K562 (cell line): ENCODE measurements around the gene CSDE1. TPM values are rescaled to one million over a fixed set of nuclear protein-coding genes. Genes with fewer than 3 reads are reported as not detected.
A peak's percentile ranks its signal among the peaks of the same experiment; 100 is the strongest.

ENCODE experiments used
- ATAC-seq: fragments of 200-7000 bp; cut with Tn5 transposase; 3 replicates; pipeline ENCODE4 v1.9.1; 2020; ENCODE audit warnings: moderate library complexity
- BruUV-seq: library from RNA; stranded (reverse); fragments of 400-500 nt; replicated peaks from 2 replicates; lab custom pipeline; 2021; lab: Mats Ljungman, UMichigan
- CTCF ChIA-PET: fragments of 300-600 bp; formaldehyde crosslinking; extraction: SDS; loops from one replicate; lab custom pipeline; 2021; ENCODE audit warnings: low intra/inter-chr PET ratio; lab: Yijun Ruan, JAX
- POLR2A ChIA-PET: fragments of 300-600, 350-650 bp; sonication (Branson Sonifier 250); formaldehyde crosslinking; extraction: SDS; loops from one replicate; lab custom pipeline; 2021; ENCODE audit warnings: antibody characterized with exemption, inconsistent platforms; lab: Yijun Ruan, JAX
- DNase-seq, 4 experiments: peaks; one replicate each; pipeline versions ENCODE4 v3.0.0 to v3.0.0-alpha.2; 2011 to 2018; ENCODE audit warnings: low spot score in 3 of 4, mixed read lengths in 3 of 4; ENCODE audit errors: extremely low read depth in 1 of 4
- FAIRE-seq: peaks from 2 replicates; lab custom pipeline; 2011; peaks lifted over from hg19 to GRCh38; lab: Jason Lieb, UNC
- H2AFZ ChIP-seq: 2 replicates; pipeline ENCODE4 v1.6.0; 2011; ENCODE audit warnings: low read depth, low read length, control low read depth, inconsistent platforms
- H3K27ac ChIP-seq: fragments of 200-600 bp; 3 replicates; pipeline ENCODE4 v1.8.0; 2011; ENCODE audit warnings: low read depth, mild to moderate bottlenecking, control low read depth, inconsistent platforms, low read length, moderate library complexity, mixed read lengths; ENCODE audit errors: extremely low read depth
- H3K27me3 ChIP-seq, 2 experiments: fragments of 300-600 bp in 1 of 2; 2 replicates in 1 of 2; 3 replicates in 1 of 2; pipeline versions ENCODE4 v1.6.0 to v1.8.0; 2011; ENCODE audit warnings: inconsistent platforms in 2 of 2, low read length in 2 of 2, mild to moderate bottlenecking in 1 of 2, mixed read lengths in 1 of 2, moderate library complexity in 1 of 2; ENCODE audit not compliant: control insufficient read depth in 2 of 2, insufficient read depth in 2 of 2
- H3K36me3 ChIP-seq: fragments of 300-600 bp; 3 replicates; pipeline ENCODE4 v1.8.0; 2011; ENCODE audit warnings: mild to moderate bottlenecking, low read length, inconsistent platforms; ENCODE audit not compliant: control insufficient read depth, insufficient read depth
- H3K4me1 ChIP-seq, 2 experiments: fragments of 200-600 bp in 1 of 2; replicated peaks in 1 of 2; 2 replicates in 1 of 2; 3 replicates in 1 of 2; pipeline versions ENCODE4 v1.5.1 to v1.8.0; 2011; ENCODE audit warnings: inconsistent platforms in 2 of 2, low read length in 2 of 2, mild to moderate bottlenecking in 1 of 2, mixed read lengths in 1 of 2, moderate library complexity in 1 of 2; ENCODE audit not compliant: control insufficient read depth in 2 of 2, insufficient read depth in 2 of 2
- H3K4me2 ChIP-seq: 2 replicates; pipeline ENCODE4 v1.6.1; 2011; ENCODE audit warnings: low read length, control low read depth, inconsistent platforms, mixed read lengths; ENCODE audit not compliant: insufficient read depth
- H3K4me3 ChIP-seq: fragments of 200-600 bp; sonication (generic), shearing (Covaris generic); 2 replicates; pipeline ENCODE4 v1.5.1; 2016; ENCODE audit warnings: control low read depth, inconsistent platforms
- H3K79me2 ChIP-seq: fragments of 200-600 bp; 3 replicates; pipeline ENCODE4 v1.8.0; 2011; ENCODE audit warnings: low read length, inconsistent platforms; ENCODE audit not compliant: control insufficient read depth, insufficient read depth
- H3K9ac ChIP-seq, 2 experiments: 2 replicates each; pipeline versions ENCODE4 v1.6.0 to v1.6.1; 2011; ENCODE audit warnings: low read depth in 2 of 2, low read length in 2 of 2, control low read depth in 1 of 2, inconsistent platforms in 1 of 2, mild to moderate bottlenecking in 1 of 2, mixed read lengths in 1 of 2; ENCODE audit not compliant: insufficient read depth in 1 of 2
- H3K9me1 ChIP-seq: one replicate; pipeline ENCODE4 v1.6.0; 2011; ENCODE audit warnings: inconsistent platforms, mild to moderate bottlenecking, low read length, moderate library complexity; ENCODE audit not compliant: control insufficient read depth, insufficient read depth
- H3K9me3 ChIP-seq: replicated peaks from 2 replicates; pipeline ENCODE4 v1.5.1; 2011; ENCODE audit warnings: low read depth, low read length, inconsistent platforms; ENCODE audit not compliant: control insufficient read depth, insufficient read depth
- H4K20me1 ChIP-seq: replicated peaks from 2 replicates; pipeline ENCODE4 v1.6.1; 2011; ENCODE audit warnings: low read length, inconsistent platforms, mixed read lengths; ENCODE audit not compliant: control insufficient read depth, insufficient read depth
- BDP1 ChIP-seq: IDR thresholded peaks from 3 replicates; pipeline ENCODE4 v1.6.1; 2011; ENCODE audit not compliant: insufficient read length, insufficient read depth
- CEBPB ChIP-seq: fragments of 450-650 bp; IDR thresholded peaks from 2 replicates; pipeline ENCODE4 v1.6.1; 2016; ENCODE audit warnings: missing genetic modification characterization, missing compliant biosample characterization
- CEBPG ChIP-seq, 3 experiments: fragments of 200-800 bp in 1 of 3; sonication (Bioruptor generic) in 1 of 3; sonication (generic) in 1 of 3; formaldehyde crosslinking in 1 of 3; IDR thresholded peaks in 2 of 3; conservative IDR thresholded peaks in 1 of 3; 2 replicates each; pipeline versions ENCODE4 v1.6.1 to v1.8.0; 2016 to 2022; ENCODE audit warnings: missing compliant biosample characterization in 2 of 3, missing genetic modification characterization in 2 of 3, mild to moderate bottlenecking in 1 of 3, missing genetic modification reagents in 1 of 3
- HDAC8 ChIP-seq: fragments of 450-650 bp; IDR thresholded peaks from 2 replicates; pipeline ENCODE4 v1.6.1; 2016; ENCODE audit warnings: mild to moderate bottlenecking, missing genetic modification characterization, moderate library complexity, missing compliant biosample characterization
- NFIC ChIP-seq: fragments of 450-650 bp; IDR thresholded peaks from 2 replicates; pipeline ENCODE4 v1.6.1; 2017; ENCODE audit warnings: mild to moderate bottlenecking, inconsistent platforms
- NFIX ChIP-seq: fragments of 250-450 bp; sonication (Bioruptor Pico); IDR thresholded peaks from 2 replicates; pipeline ENCODE4 v1.4.0; 2020; ENCODE audit warnings: low read depth, mild to moderate bottlenecking, moderate library complexity
- SAFB ChIP-seq: fragments of 200-400 bp; formaldehyde crosslinking; IDR thresholded peaks from 2 replicates; pipeline ENCODE4 v1.6.1; 2017; ENCODE audit warnings: low read depth, low read length, borderline replicate concordance
- SRF ChIP-seq, 2 experiments: fragments of 250-450, 450-650 bp in 1 of 2; sonication (Bioruptor Pico) in 1 of 2; sonication (generic) in 1 of 2; formaldehyde crosslinking; IDR thresholded peaks; 2 replicates each; pipeline versions ENCODE4 v1.5.0 to v1.5.1; 2020 to 2022; ENCODE audit warnings: mild to moderate bottlenecking in 1 of 2, missing genetic modification reagents in 1 of 2
- ZC3H4 ChIP-seq: sonication (generic); formaldehyde crosslinking; IDR thresholded peaks from 2 replicates; pipeline ENCODE4 v1.9.0; 2021; ENCODE audit warnings: missing genetic modification reagents, borderline replicate concordance
- ZNF24 ChIP-seq: fragments of 450-650 bp; IDR thresholded peaks from 2 replicates; pipeline ENCODE4 v1.6.1; 2016
- WGBS: fragments of 100-300 bp; shearing (Covaris generic); methylation state at CpG from one replicate; pipeline ENCODE4 v1.1.6; 2016; ENCODE audit warnings: low coverage, mixed read lengths; ENCODE audit not compliant: insufficient coverage; ENCODE audit errors: missing lambda C conversion rate; 5-methylcytosine and 5-hydroxymethylcytosine counted together
- in situ Hi-C: fragments of 300-500 bp; cut with MboI; formaldehyde crosslinking; loops from 4 replicates; pipeline ENCODE4 v1.15.0; 2018; ENCODE audit warnings: inconsistent platforms, mixed read lengths
- intact Hi-C: fragments of 100-400 bp; cut with micrococcal nuclease; formaldehyde crosslinking; loops from 2 replicates; pipeline ENCODE4 v1.14.2; 2022
- polyA plus RNA-seq, 8 experiments: library from polyadenylated mRNA; depleted of rRNA in 4 of 8; stranded (reverse) in 5 of 8; unstranded in 3 of 8; fragments of >200 nt; fragmentation: Nextera tagmentation in 2 of 8; fragmentation: Illumina TruSeq in 1 of 8; extraction: Ambion mirVana in 2 of 8; extraction: Trizol in 1 of 8; gene quantifications; 2 replicates each; pipeline versions ENCODE4 v1.2.1 to v1.2.3, GENCODE V29; 2011 to 2014; ENCODE audit warnings: inconsistent platforms in 1 of 8, missing spikeins in 1 of 8
- total RNA-seq, 7 experiments: library from RNA; depleted of rRNA in 6 of 7; stranded (reverse); fragments of >200 nt in 6 of 7; fragmentation: Illumina TruSeq in 2 of 7; extraction: Trizol in 2 of 7; gene quantifications; 2 replicates each; pipeline versions ENCODE4 v1.2.1 to v1.2.3, GENCODE V29; 2011 to 2021; ENCODE audit warnings: low replicate concordance in 1 of 7
- TF ChIP-seq, protein P1 (sequence below): sonication (generic); formaldehyde crosslinking; IDR thresholded peaks from 2 replicates; pipeline ENCODE4 v1.8.1; 2023; ENCODE audit warnings: mild to moderate bottlenecking, missing genetic modification reagents
- TF ChIP-seq, protein P2 (sequence below), 2 experiments: fragments of 450-650 bp in 1 of 2; sonication (generic) in 1 of 2; formaldehyde crosslinking in 1 of 2; IDR thresholded peaks in 1 of 2; conservative IDR thresholded peaks in 1 of 2; 2 replicates each; pipeline versions ENCODE4 v1.6.1 to v1.8.1; 2016 to 2023; ENCODE audit warnings: mild to moderate bottlenecking in 2 of 2, moderate library complexity in 2 of 2, inconsistent platforms in 1 of 2, missing genetic modification reagents in 1 of 2

The CSDE1 gene
- total and polyA plus RNA-seq, 9 of the 15 experiments (the other 6 are each of a cell fraction or from before 2014, with no cell fraction given) = 174 to 538 (median 403) TPM

GRCh38 chr1:114688526-114688925 is 69.3 kb downstream of the CSDE1 start:
- Histone ChIP-seq H3K9me3 (no peaks in the 10 kb centered on the region), H2AFZ (no peak overlapping the region), H3K36me3 (no peaks in the 10 kb centered on the region), H3K9ac (no peak overlapping the region), H4K20me1 (no peaks in the 10 kb centered on the region), H3K4me3 (no peak overlapping the region), H3K4me2 (no peak overlapping the region), H3K27ac (no peak overlapping the region), H3K27me3 (peaks cover 5 to 15% of the 10 kb centered on the region in 2 experiments), H3K9me1 (no peaks in the 10 kb centered on the region), H3K79me2 (no peaks in the 10 kb centered on the region), H3K4me1 (no peaks in the 10 kb centered on the region)
- BruUV-seq = no TSS peak
- TF ChIP-seq, protein P1, sequence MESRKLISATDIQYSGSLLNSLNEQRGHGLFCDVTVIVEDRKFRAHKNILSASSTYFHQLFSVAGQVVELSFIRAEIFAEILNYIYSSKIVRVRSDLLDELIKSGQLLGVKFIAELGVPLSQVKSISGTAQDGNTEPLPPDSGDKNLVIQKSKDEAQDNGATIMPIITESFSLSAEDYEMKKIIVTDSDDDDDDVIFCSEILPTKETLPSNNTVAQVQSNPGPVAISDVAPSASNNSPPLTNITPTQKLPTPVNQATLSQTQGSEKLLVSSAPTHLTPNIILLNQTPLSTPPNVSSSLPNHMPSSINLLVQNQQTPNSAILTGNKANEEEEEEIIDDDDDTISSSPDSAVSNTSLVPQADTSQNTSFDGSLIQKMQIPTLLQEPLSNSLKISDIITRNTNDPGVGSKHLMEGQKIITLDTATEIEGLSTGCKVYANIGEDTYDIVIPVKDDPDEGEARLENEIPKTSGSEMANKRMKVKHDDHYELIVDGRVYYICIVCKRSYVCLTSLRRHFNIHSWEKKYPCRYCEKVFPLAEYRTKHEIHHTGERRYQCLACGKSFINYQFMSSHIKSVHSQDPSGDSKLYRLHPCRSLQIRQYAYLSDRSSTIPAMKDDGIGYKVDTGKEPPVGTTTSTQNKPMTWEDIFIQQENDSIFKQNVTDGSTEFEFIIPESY = no peak
- no peak for TF ChIP-seq BDP1
- no peak for TF ChIP-seq NFIX (CRISPR knock-in tag)
- TF ChIP-seq, protein P2, sequence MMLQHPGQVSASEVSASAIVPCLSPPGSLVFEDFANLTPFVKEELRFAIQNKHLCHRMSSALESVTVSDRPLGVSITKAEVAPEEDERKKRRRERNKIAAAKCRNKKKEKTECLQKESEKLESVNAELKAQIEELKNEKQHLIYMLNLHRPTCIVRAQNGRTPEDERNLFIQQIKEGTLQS (IDR thresholded peaks at IDR 0.05) = peak; percentile 60
- TF ChIP-seq, protein P2 (CRISPR knock-in tag; conservative IDR thresholded peaks at IDR 0.05) = no peak
- TF ChIP-seq SAFB = no peak
- no peak for TF ChIP-seq CEBPG (CRISPR knock-in tag; IDR thresholded peaks at IDR 0.05)
- TF ChIP-seq CEBPG (tag; conservative IDR thresholded peaks at IDR 0.05 in 1 of 2, IDR thresholded peaks at IDR 0.05 in 1 of 2) = peak in 1 of 2 experiments; percentile 53; a peak in 2 of 4 replicates
- TF ChIP-seq NFIC = no peak
- no peak for TF ChIP-seq SRF (CRISPR knock-in tag; IDR thresholded peaks at IDR 0.05)
- TF ChIP-seq CEBPB (tag) = peak; percentile 17; the same call in 1 of the 2 replicates
- TF ChIP-seq HDAC8 (tag) = no peak
- no peak for TF ChIP-seq ZC3H4 (CRISPR knock-in tag)
- TF ChIP-seq ZNF24 = no peak
- in situ Hi-C loops = no loop called here
- intact Hi-C loops = no loop called here
- DNase-seq = no peak
- no peak for FAIRE-seq
- ATAC-seq = no peak
- POLR2A ChIA-PET = no interaction called here
- 0% methylated on average over 4 of the region's 4 CpGs for WGBS
- CTCF ChIA-PET = no interaction called here
